ENCODE results near the gene NR0B2. TPM values are rescaled to one million over a fixed set of nuclear protein-coding genes. Genes with fewer than 3 reads are reported as not detected.

Gene NR0B2
- total and polyA plus RNA-seq, 7 donors: 0.06 to 1.1 (median 0.23) TPM; not detected in 1

DNA sequence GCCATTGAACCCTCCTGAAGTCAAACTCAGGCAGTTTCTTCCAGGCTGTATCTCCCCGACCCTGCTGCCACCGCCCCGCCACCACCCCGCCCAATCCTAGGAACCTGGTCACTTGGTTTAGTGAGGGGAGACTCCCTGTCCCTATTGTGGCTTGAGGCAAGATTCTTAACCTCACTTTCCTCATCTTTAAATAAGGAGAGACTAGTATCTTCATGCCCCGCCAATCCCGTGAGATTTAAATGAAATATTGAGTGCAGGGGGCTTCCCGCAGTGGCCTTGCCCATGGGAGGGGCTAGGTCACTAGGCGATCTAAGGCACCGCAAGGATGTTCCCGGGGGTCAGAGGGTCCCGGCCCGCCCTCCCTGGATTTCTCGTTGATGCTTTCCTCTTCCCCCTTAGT, 45.5 kb upstream of the NR0B2 start:
- Histone ChIP-seq H3K4me3 (no peak overlapping the region), H3K27me3 (ENCODE audit: insufficient read depth in 3 of 3, low read length in 2 of 3) (peaks cover 0 to 63% (median 22%) of the 10 kb centered on the region in 3 donors), H3K9me3 (no peaks in the 10 kb centered on the region), H3K27ac (no peak overlapping the region), H3K4me1 (peaks cover 7% of the 10 kb centered on the region), H3K36me3 (ENCODE audit: insufficient read depth in 1 of 2, low read depth in 1 of 2) (no peaks in the 10 kb centered on the region)
- intact Hi-C loops (cut with DNase I): no loop called here
- WGBS, 3 donors: 25 to 27% (median 26%) methylated on average over 11 to 13 of the region's 13 CpGs
- ATAC-seq (no peak), DNase-seq (no peak)
- no peak for TF ChIP-seq CTCF (IDR thresholded peaks at IDR 0.05)

- Histone ChIP-seq H3K27ac (no peak overlapping the region), H3K9me3 (no peaks in the 10 kb centered on the region), H3K27me3 (ENCODE audit: insufficient read depth in 3 of 3, low read length in 2 of 3) (peaks cover 0 to 61% (median 22%) of the 10 kb centered on the region in 3 donors), H3K4me1 (no peaks in the 10 kb centered on the region), H3K36me3 (ENCODE audit: insufficient read depth in 1 of 2, low read depth in 1 of 2) (no peaks in the 10 kb centered on the region), H3K4me3 (no peak overlapping the region)
- intact Hi-C loops (cut with DNase I): no loop called here
- no peak for TF ChIP-seq CTCF (IDR thresholded peaks at IDR 0.05)
- WGBS, 3 donors: 67 to 73% (median 71%) methylated on average over 3 of the region's 3 CpGs
- DNase-seq: no peak
- ATAC-seq: no peak
These were observed 43.5 kb upstream of the NR0B2 start for GRCh38 chr1:26957306-26957705.

GRCh38 chr1:26956321-26956720, 42.5 kb upstream of the NR0B2 start:
- H3K27me3 ChIP-seq (ENCODE audit: insufficient read depth in 3 of 3, low read length in 2 of 3): peaks cover 0 to 51% (median 22%) of the 10 kb centered on the region in 3 donors
- H3K36me3 ChIP-seq (ENCODE audit: insufficient read depth in 1 of 2, low read depth in 1 of 2): no peaks in the 10 kb centered on the region
- H3K27ac ChIP-seq: no peak overlapping the region
- WGBS, 3 donors: 73 to 77% (median 77%) methylated on average over 3 of the region's 3 CpGs
- H3K4me3 ChIP-seq: no peak overlapping the region
- DNase-seq: no peak
- no peaks in the 10 kb centered on the region for H3K4me1 ChIP-seq
- intact Hi-C loops (cut with DNase I): no loop called here
- H3K9me3 ChIP-seq: no peaks in the 10 kb centered on the region
- no peak for TF ChIP-seq CTCF (IDR thresholded peaks at IDR 0.05)
- no peak for ATAC-seq

DNA sequence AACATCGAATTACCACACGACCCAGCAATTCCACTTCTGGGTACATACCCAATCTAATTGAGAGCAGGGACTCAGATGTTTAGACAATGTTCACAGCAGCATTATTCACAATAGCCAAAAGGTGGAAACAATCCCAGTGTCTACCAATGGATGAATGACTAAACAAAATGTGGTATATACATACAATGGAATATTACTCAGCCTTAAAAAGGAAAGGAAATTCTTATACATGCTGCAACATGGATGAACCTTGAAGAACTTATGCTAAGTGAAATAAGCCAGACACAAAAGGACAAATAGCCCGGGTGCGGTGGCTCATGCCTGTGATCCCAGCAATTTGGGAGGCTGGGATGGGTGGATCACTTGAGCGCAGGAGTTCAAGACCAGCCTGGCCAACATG, 39.6 kb upstream of the NR0B2 start:
- Histone ChIP-seq H3K36me3 (ENCODE audit: insufficient read depth in 1 of 2, low read depth in 1 of 2) (no peaks in the 10 kb centered on the region), H3K27ac (no peak overlapping the region), H3K27me3 (ENCODE audit: insufficient read depth in 3 of 3, low read length in 2 of 3) (peaks cover 0 to 23% (median 3%) of the 10 kb centered on the region in 3 donors), H3K4me3 (no peak overlapping the region), H3K9me3 (no peaks in the 10 kb centered on the region), H3K4me1 (no peaks in the 10 kb centered on the region)
- TF ChIP-seq CTCF (IDR thresholded peaks at IDR 0.05): no peak
- ATAC-seq (no peak), DNase-seq (no peak)
- WGBS, 3 donors: 93 to 94% (median 94%) methylated on average over 5 of the region's 5 CpGs
- intact Hi-C loops (cut with DNase I): no loop called here

DNA sequence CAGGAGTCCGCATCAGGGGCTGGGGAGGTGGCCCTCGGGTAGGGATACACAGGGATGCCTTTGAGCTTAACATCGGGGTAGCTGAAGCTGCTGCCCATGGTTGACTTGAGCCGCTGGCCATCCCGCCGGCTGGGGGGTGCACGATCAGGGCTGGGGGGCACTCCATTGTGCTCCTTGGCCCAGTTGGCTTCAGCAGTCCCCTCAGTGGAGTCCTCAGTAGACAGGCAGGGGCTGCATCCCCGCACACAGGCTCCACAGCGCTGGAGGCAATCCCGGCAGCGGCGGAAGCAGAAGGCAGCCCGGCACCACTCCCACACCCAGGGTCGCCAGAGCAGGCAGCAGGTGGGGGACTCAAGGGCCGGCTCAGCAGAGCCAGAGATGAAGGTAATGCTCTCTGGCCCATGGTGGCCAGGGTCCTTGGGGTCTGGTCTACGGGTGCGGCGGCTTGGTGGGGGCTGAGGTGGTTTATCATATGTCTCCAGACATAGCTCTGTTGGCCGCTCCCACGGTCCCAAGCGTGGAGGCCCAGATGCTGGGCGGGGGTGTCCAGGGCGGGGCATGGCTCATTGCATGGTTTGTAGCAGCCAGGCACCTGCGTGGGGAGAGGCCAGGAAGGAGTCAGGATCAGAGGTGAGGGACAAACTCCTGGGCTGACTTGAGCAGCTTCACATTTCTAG, 38.2 kb upstream of the NR0B2 start:
- Histone ChIP-seq H3K9me3 (no peaks in the 10 kb centered on the region), H3K27ac (no peak overlapping the region), H3K36me3 (ENCODE audit: insufficient read depth in 1 of 2, low read depth in 1 of 2) (peaks cover 0 to 4% of the 10 kb centered on the region in 2 donors), H3K27me3 (ENCODE audit: insufficient read depth in 3 of 3, low read length in 2 of 3) (peaks cover 0 to 9% (median 2%) of the 10 kb centered on the region in 3 donors), H3K4me3 (no peak overlapping the region), H3K4me1 (no peaks in the 10 kb centered on the region)
- no peak for TF ChIP-seq CTCF (IDR thresholded peaks at IDR 0.05)
- WGBS, 3 donors: 83 to 87% (median 86%) methylated on average over 24 of the region's 24 CpGs
- no peak for DNase-seq
- intact Hi-C loops (cut with DNase I): no loop called here
- no peak for ATAC-seq

Measured in psoas muscle (tissue), 8 donors.